Activated CD8-positive, alpha-beta memory T cell treated with anti-CD3 and anti-CD28 coated beads, Interleukin-2, amount 10 ng/mL, durations not matched to agents 7 days and 5 days (primary cell): ENCODE results near the gene PIAS1. TPM values are rescaled to one million over a fixed set of nuclear protein-coding genes. Genes with fewer than 3 reads are reported as not detected.
"Not testable (repeated sequence)": the region's sequence is repeated elsewhere in the genome, so short reads cannot be mapped to it uniquely, and the experiment has no call there.

Experiments used
- ATAC-seq: fragments of 150-1000 bp; cut with Tn5 transposase; one replicate; pipeline ENCODE4 v1.10.0; 2021; ENCODE audit warnings: moderate library complexity
- CTCF ChIA-PET: fragments of 350-600 bp; sonication (Branson Sonifier 250); formaldehyde crosslinking; loops from one replicate; lab custom pipeline; 2021; ENCODE audit warnings: antibody characterized with exemption; lab: Charles Lee
- DNase-seq: peaks from one replicate; pipeline ENCODE4 v3.0.0-alpha.2; 2020
- H3K27ac Mint-ChIP-seq: one replicate; pipeline ENCODE4 v1.8.0; 2021; ENCODE audit warnings: mild to moderate bottlenecking, mixed read lengths
- H3K27me3 Mint-ChIP-seq: one replicate; pipeline ENCODE4 v1.8.0; 2021; ENCODE audit warnings: mixed read lengths
- H3K36me3 Mint-ChIP-seq: one replicate; pipeline ENCODE4 v1.8.0; 2021; ENCODE audit warnings: mild to moderate bottlenecking, mixed read lengths
- H3K4me1 Mint-ChIP-seq: one replicate; pipeline ENCODE4 v1.8.0; 2021; ENCODE audit warnings: mixed read lengths
- H3K4me3 Mint-ChIP-seq: one replicate; pipeline ENCODE4 v1.8.0; 2021; ENCODE audit warnings: mild to moderate bottlenecking, moderate library complexity, mixed read lengths
- H3K9me3 Mint-ChIP-seq: one replicate; pipeline ENCODE4 v1.8.0; 2022; ENCODE audit warnings: low read depth, mixed read lengths
- total RNA-seq, 2 experiments: library from RNA; stranded (reverse); gene quantifications; one replicate each; pipeline ENCODE4 v1.2.3, GENCODE V29; 2021

The PIAS1 gene
- 10 to 100 TPM; 39.4 to 52.4 TPM for total RNA-seq

DNA sequence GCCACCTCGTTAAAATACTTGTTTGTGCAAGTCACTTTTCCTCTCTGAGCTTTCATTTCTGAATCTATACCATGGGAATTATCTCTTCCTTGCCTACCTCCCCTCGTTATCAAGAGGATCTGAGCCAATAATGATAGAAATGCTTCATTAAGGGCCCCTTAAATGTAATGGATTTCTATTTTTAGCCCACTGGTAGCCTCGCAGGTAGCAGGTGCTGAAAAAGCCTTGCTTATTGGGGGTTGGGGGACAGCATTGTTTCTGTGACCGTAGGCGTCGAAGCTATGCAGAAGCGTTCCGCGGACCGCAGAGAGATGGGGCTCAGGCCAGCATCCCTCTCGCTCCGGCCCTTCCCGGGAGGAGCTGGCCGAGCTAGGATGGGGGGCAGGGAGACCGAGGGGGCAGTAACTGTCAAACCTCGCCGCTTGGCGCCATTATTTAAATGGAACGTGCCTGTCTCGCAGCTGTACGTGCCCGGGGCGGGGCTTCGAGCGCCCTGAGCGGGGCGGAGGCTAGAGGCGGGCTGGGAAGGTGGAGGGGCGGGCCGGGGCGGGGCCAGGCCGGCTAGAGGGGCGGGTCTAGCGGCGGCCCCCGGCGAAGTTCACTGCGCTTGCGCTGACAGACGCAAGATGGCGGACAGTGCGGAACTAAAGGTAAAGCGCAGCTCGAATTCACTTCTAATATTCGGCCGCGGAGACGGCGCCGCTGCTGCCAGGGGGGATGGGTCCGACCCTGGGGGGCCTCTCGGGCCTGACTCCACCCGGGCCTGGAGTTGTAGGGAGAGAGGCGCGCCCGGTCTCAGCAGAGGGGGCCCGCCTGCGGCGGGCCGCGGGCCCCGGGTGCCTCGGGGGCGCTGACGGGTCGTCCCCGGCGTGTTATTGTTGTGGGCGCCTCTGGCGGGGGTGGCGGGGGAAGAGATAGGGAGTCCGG lies at the start of gene PIAS1:
PIAS1 (plus strand) TSS at position 615 of the 927 bp plus-strand sequence; CDS start at position 627, 12 bp downstream.
- H3K27ac Mint-ChIP-seq: peak within 1 kb of the TSS; percentile 93
- peak; percentile 96 for ATAC-seq
- peaks cover 7% of the 10 kb centered on the region for H3K9me3 Mint-ChIP-seq
- H3K36me3 Mint-ChIP-seq: peaks cover 20% of the 10 kb centered on the region
- H3K4me3 Mint-ChIP-seq: peak within 1 kb of the TSS; percentile 86
- peaks cover 13% of the 10 kb centered on the region for H3K27me3 Mint-ChIP-seq
- peak; percentile 96 for DNase-seq
- CTCF ChIA-PET: interaction anchor here (0.6 to 2.1 kb wide), 5 partner anchors 28 to 1053 kb away, joined by 3 to 8 read pairs (median 3); no protein-coding TSS in a partner anchor
- H3K4me1 Mint-ChIP-seq: peaks cover 37% of the 10 kb centered on the region

DNA sequence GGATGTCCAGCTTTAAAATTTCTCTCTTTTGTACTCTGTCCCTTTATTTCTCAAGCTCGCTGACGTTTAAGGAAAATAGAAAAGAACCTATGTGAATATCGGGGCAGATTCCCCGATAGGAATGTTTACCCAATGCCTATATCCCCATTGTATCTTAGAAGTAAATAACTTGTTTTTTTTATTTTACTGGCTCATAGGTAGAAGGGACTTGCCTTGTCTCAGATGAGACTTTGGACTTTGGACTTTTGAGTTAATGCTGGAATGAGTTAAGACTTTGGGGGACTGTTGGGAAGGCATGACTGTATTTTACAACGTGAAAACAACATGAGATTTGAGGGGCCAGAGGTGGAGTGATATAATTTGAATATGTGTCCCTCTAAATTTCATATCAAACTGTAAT lies 46.5 kb upstream of the PIAS1 start:
- ATAC-seq, H3K4me3 Mint-ChIP-seq, H3K27ac Mint-ChIP-seq, H3K36me3 Mint-ChIP-seq, H3K4me1 Mint-ChIP-seq, CTCF ChIA-PET, H3K9me3 Mint-ChIP-seq, DNase-seq: not testable (repeated sequence)
- peaks cover 18% of the 10 kb centered on the region for H3K27me3 Mint-ChIP-seq

DNA sequence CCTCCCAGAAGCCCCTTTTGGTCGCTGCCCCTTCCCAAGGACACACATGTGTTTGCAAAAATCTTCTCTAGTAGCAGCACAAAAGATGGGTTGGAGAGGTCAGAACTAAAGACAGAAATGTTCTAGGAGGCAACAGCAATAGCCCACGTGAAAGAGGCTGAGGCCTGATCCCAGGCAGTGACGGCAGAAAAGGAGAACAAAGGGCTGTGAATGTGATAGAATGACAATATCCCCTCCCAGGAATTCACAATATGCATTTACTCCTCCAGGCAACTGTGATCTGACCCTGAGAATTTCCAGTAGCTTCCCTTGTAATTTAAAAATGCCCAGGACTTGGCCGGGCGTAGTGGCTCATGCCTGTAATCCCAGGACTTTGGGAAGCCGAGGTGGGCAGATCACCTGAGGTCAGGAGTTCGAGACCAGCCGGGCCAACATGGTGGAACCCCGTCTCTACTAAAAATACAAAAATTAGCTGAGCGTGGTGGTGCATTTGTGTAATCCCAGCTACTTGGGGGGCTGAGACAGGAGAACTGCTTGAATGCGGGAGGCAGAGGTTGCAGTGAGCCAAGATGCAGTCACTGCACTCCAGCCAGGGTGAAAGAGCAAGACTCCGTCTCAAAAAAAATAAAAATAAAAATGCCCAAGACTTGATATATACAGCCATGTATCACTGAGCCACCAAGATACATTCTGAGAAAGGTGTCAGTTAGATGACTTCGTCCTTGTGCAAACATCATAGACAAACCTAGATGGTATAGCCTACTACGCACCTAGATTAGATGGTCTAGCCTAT lies 43.6 kb upstream of the PIAS1 start:
- peaks cover 24% of the 10 kb centered on the region for H3K27me3 Mint-ChIP-seq
- ATAC-seq: no peak
- peaks cover 6% of the 10 kb centered on the region for H3K9me3 Mint-ChIP-seq
- DNase-seq: no peak
- CTCF ChIA-PET: no interaction called here
- no peak overlapping the region for H3K27ac Mint-ChIP-seq
- H3K36me3 Mint-ChIP-seq: peaks cover 1% of the 10 kb centered on the region
- H3K4me3 Mint-ChIP-seq: no peak overlapping the region
- H3K4me1 Mint-ChIP-seq: no peaks in the 10 kb centered on the region

DNA sequence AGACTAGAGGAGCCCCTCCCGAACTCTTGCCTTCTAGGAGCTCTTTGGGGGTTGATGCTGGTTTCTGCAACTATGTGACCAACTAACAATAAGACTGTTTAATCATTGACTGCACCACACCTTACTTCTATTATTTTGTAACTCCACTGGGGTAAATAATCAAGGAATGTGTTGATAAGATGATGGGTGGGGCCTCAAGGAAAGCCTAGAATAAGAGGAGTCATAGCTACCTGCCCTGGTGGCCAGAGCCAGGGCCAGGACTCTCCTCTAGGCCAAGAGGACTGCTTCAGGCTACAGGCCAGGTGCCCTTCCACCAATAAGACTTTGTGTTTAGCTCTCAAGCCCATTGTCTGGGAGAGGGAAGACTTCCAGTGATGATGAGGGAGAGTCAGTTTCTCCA lies 41.2 kb upstream of the PIAS1 start:
- Mint-ChIP-seq H3K27me3 (peaks cover 24% of the 10 kb centered on the region), H3K36me3 (peaks cover 1% of the 10 kb centered on the region), H3K4me1 (no peaks in the 10 kb centered on the region), H3K27ac (no peak overlapping the region), H3K9me3 (no peaks in the 10 kb centered on the region), H3K4me3 (no peak overlapping the region)
- ATAC-seq (no peak), DNase-seq (no peak)
- CTCF ChIA-PET: no interaction called here

DNA sequence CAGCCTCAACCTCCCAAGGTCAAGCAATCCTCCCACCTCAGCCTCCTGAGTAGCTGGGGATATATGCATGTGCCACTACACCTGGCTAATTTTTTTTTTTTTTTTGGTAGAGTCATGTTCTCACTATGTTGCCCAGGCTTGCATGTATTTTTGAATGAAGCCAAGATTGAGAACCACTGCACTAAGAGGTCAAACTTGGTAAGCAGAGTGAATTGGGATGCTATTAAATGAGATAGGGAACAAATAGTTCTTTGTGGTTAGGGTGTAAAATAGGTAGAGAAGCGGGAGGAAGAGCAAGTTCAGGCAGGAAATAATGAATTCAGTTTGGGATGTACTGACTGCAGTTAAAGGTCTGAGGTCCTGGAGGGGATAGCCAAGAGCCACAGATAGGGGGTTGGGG lies 39.9 kb upstream of the PIAS1 start:
- DNase-seq (no peak), ATAC-seq (no peak)
- H3K27ac Mint-ChIP-seq: no peak overlapping the region
- no peak overlapping the region for H3K4me3 Mint-ChIP-seq
- no peaks in the 10 kb centered on the region for H3K4me1 Mint-ChIP-seq
- H3K27me3 Mint-ChIP-seq: peaks cover 18% of the 10 kb centered on the region
- no peaks in the 10 kb centered on the region for H3K9me3 Mint-ChIP-seq
- H3K36me3 Mint-ChIP-seq: no peaks in the 10 kb centered on the region
- CTCF ChIA-PET: no interaction called here

DNA sequence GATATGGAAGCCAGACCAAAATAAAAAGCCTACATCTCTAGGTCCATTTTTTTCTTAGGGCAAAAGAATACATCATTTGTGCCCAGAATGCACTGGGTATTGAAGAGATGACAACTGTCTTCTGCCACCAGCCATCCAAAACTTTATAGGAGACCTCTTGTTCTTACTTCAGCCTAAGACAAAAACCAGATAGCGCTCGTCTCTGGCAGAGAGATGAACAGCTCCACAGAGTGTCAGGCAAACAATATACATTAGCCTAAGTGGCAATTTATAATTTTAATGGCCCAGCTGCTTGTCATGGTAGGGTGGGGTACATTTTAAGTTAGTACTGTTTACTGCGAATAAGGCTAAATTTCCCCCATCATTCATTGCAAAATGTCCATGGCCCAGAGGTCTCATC lies 38.9 kb upstream of the PIAS1 start:
- DNase-seq (no peak), ATAC-seq (no peak)
- H3K4me3 Mint-ChIP-seq: no peak overlapping the region
- CTCF ChIA-PET: no interaction called here
- no peaks in the 10 kb centered on the region for H3K9me3 Mint-ChIP-seq
- no peak overlapping the region for H3K27ac Mint-ChIP-seq
- no peaks in the 10 kb centered on the region for H3K36me3 Mint-ChIP-seq
- H3K27me3 Mint-ChIP-seq: peaks cover 12% of the 10 kb centered on the region
- no peaks in the 10 kb centered on the region for H3K4me1 Mint-ChIP-seq

DNA sequence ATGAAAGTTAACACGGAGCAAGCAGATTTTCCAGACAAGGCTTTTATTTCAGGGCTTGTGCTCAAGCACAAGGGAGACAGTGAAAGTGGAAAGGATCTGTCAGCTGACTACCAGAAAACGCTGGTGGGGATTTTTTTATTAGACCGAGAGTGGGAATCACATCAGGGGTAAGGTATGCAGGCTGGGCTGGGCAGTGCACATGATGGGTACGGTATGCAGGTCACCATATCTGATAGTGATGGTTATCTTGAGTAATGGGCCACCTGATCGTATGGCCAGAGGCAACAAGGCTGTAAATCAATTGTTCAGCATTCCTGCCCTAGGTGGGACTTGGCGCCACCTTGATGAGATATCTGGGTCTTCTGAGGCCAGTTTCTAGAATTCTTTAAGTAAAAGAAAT lies 36.9 kb upstream of the PIAS1 start:
- H3K4me1 Mint-ChIP-seq: no peaks in the 10 kb centered on the region
- H3K4me3 Mint-ChIP-seq: no peak overlapping the region
- CTCF ChIA-PET: no interaction called here
- no peaks in the 10 kb centered on the region for H3K36me3 Mint-ChIP-seq
- ATAC-seq (no peak), DNase-seq (no peak)
- no peak overlapping the region for H3K27ac Mint-ChIP-seq
- peaks cover 10% of the 10 kb centered on the region for H3K27me3 Mint-ChIP-seq
- no peaks in the 10 kb centered on the region for H3K9me3 Mint-ChIP-seq

DNA sequence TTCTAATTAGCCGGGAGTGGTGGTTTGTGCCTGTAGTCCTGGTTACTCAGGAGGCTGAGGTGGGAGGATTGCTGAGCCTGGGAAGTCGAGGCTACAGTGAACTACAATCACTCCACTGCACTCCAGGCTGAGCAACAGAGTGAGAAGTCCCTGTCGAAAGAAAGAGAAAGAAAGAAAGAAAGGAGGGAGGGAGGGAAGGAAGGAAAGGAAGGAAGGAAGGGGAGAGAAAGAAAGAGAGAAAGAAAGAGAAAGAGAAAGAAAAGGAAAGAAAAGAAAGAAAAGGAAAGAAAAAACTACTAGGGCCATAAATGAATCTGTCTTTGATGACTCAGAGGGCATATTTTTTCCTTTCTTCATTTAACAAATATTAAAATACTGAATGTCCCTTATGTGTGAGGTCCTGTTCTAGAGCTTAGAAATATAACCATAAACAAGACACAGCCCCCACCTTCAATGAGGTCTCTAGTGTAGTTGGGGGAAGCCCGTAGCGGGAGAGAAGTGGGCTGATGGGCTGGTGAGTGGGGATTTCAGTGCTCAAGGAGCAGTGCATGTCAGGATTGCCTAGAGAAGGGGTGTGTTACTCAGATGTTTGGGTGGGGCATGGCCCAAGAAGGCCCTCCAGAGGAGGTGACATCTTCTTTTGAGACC lies 35.2 kb upstream of the PIAS1 start:
- peaks cover 9% of the 10 kb centered on the region for H3K27me3 Mint-ChIP-seq
- DNase-seq (no peak), ATAC-seq (no peak)
- CTCF ChIA-PET: no interaction called here
- no peaks in the 10 kb centered on the region for H3K9me3 Mint-ChIP-seq
- no peak overlapping the region for H3K4me3 Mint-ChIP-seq
- no peaks in the 10 kb centered on the region for H3K36me3 Mint-ChIP-seq
- no peak overlapping the region for H3K27ac Mint-ChIP-seq
- H3K4me1 Mint-ChIP-seq: no peaks in the 10 kb centered on the region

DNA sequence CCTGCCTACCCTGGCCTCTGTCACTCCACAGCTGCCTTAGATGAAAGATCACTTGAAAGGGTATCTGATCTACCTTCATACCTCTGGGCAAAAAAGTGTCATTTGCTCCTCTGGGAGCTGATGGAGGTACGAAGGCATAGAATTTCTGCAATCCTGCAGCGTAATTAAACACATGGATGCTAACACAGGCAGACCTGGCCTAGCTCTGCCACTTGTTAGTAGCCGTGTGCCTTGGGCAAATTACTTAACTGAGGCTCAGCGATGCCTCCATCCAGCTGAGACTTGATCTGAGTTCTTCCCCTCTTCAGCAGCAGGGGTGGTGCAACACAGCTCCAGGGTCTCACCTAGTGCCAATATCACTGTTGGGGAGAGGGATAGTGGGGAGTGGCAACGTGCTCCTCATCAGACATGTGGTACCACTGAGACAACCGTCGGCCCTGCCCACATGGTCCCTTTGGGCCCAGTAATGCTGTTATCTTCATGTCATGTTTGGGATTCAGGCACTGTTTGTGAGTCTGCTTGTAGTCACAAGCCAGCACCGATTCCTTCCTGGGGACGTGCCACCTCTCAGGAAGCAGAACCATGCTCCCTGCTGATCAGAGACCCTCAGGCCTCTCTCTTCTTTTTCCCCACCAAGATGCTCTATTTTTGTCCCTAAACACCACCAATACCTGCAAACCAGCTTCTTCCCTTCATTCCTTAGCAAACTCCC lies 34.1 kb upstream of the PIAS1 start:
- no peak for ATAC-seq
- H3K9me3 Mint-ChIP-seq: no peaks in the 10 kb centered on the region
- H3K27me3 Mint-ChIP-seq: peaks cover 3% of the 10 kb centered on the region
- no peak for DNase-seq
- H3K4me3 Mint-ChIP-seq: no peak overlapping the region
- no peaks in the 10 kb centered on the region for H3K4me1 Mint-ChIP-seq
- CTCF ChIA-PET: no interaction called here
- no peak overlapping the region for H3K27ac Mint-ChIP-seq
- H3K36me3 Mint-ChIP-seq: no peaks in the 10 kb centered on the region

DNA sequence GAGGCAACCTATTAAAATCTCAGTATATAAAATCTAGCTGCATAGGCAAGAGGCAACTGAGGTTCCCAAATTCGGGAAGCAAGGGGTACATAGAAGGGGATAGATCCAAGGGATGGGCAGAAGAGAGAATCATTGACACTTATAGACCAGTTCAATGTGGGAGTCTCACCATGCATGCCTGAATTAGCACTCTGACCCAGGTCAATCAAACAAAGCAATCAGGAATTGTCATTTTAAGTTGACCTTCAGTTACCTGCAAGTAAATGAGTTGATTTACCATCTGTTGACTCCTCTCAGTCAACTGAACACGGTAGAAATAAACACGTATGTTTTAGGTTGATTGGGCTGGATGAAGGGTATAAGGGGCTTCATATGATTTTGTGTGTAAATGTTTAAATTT lies 33.4 kb upstream of the PIAS1 start:
- ATAC-seq (no peak), DNase-seq (no peak)
- Mint-ChIP-seq H3K4me3 (no peak overlapping the region), H3K27ac (no peak overlapping the region), H3K9me3 (no peaks in the 10 kb centered on the region), H3K4me1 (no peaks in the 10 kb centered on the region), H3K27me3 (peaks cover 3% of the 10 kb centered on the region), H3K36me3 (no peaks in the 10 kb centered on the region)
- CTCF ChIA-PET: no interaction called here

DNA sequence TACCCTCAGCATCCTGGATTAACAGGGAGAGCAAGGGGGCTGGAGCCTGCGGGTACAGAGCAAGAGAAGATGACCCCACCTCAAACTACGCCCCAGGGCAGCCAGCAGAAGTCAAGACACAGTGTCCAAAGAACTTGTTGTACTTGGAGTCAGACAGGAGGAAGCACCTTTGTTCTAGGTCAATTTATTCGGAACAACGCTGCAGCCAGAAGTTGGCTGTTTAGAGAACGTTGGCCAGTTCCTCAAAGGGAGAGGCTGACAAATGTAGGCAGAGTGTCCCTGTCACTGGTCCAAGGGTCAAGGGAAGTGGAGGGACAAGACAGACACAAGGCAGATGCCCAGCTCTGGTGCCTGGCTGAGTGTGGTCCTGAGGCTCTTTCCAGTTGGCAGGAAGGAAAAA lies 32.1 kb upstream of the PIAS1 start:
- CTCF ChIA-PET: no interaction called here
- Mint-ChIP-seq H3K4me3 (no peak overlapping the region), H3K36me3 (no peaks in the 10 kb centered on the region), H3K4me1 (no peaks in the 10 kb centered on the region), H3K27me3 (peaks cover 3% of the 10 kb centered on the region), H3K9me3 (no peaks in the 10 kb centered on the region), H3K27ac (no peak overlapping the region)
- no peak for DNase-seq
- ATAC-seq: no peak

DNA sequence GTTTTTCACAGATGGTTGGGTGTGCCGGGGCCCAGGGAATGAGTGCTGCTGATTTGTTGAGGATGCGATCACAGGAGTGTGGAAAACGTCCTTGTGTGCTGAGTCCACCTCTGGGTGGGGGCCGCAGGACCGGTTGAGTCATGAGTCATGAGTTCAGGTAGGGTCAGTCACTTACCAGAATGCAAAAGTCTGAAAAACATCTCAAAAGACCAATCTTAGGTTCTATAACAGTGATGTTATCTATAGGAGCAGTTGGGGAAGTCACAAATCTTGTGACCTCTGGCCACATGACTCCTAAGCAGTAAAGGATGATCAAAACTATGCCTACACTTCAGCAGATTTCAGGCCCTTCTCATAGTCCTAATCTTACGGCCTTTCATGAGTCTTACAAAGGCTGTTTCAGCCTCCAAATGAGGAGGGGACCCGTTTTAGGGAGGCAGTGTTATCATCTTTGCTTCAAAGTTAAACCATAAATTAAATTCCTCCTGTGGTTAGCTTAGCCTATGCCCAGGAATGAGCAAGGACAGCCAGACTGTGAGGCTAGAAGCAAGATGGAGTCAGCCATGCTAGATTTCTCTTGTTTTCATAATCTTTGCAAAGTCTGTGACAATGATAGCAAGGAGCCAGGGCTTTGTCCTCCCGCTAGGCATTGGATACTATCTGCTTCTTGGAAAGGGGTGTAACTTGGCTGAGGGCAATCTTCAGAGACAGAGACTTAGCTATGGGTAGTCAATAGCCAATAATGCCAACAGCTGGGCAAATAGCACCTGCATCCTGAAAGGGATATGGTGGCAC lies 30.6 kb upstream of the PIAS1 start:
- Mint-ChIP-seq H3K4me3 (no peak overlapping the region), H3K27ac (no peak overlapping the region), H3K27me3 (peaks cover 4% of the 10 kb centered on the region), H3K4me1 (no peaks in the 10 kb centered on the region), H3K9me3 (no peaks in the 10 kb centered on the region), H3K36me3 (no peaks in the 10 kb centered on the region)
- no peak for DNase-seq
- CTCF ChIA-PET: no interaction called here
- no peak for ATAC-seq
